Upper lobe of left lung (tissue), 6 donors: Measurements from ENCODE around the gene PNO1. TPM values are rescaled to one million over a fixed set of nuclear protein-coding genes. Genes with fewer than 3 reads are reported as not detected.

ENCODE experiments used
- ATAC-seq, 2 donors: fragments of 200-7000 bp; cut with Tn5 transposase; one replicate each; pipeline ENCODE4 v1.9.1; 2022; ENCODE audit warnings: mild to moderate bottlenecking in 2 of 2, moderate library complexity in 2 of 2; ENCODE audit not compliant: low FRiP score in 2 of 2
- DNase-seq, 2 donors: peaks; one replicate each; pipeline ENCODE4 v3.0.0-alpha.2; 2019 to 2020
- H3K27ac ChIP-seq, 4 donors: fragments of 200-600 bp; sonication (generic); one replicate each; pipeline ENCODE4 v1.5.1; 2016 to 2019
- H3K27me3 ChIP-seq, 4 donors: fragments of 200-600 bp; sonication (generic); one replicate each; pipeline ENCODE4 v1.5.1; 2017 to 2019
- H3K36me3 ChIP-seq, 4 donors: fragments of 200-600 bp; sonication (generic); one replicate each; pipeline ENCODE4 v1.5.1; 2016 to 2019
- H3K4me1 ChIP-seq, 4 donors: fragments of 200-600 bp; sonication (generic); one replicate each; pipeline ENCODE4 v1.5.1; 2018 to 2019
- H3K4me3 ChIP-seq, 4 donors: fragments of 200-600 bp; sonication (generic); one replicate each; pipeline ENCODE4 v1.5.1; 2017 to 2019; ENCODE audit warnings: mild to moderate bottlenecking in 2 of 4, moderate library complexity in 1 of 4
- H3K9me3 ChIP-seq, 4 donors: fragments of 200-600 bp; sonication (generic); one replicate each; pipeline ENCODE4 v1.5.1; 2018 to 2019
- CTCF ChIP-seq, 6 experiments: fragments of 450-650 bp in 4 of 6; fragments of 200-600 bp in 2 of 6; sonication (generic) in 2 of 6; IDR thresholded peaks; one replicate each; pipeline ENCODE4 v1.5.1; 2016 to 2019; ENCODE audit warnings: antibody characterized with exemption in 6 of 6
- EP300 ChIP-seq, 4 donors: sonication (generic); formaldehyde crosslinking; IDR thresholded peaks; one replicate each; pipeline ENCODE4 v1.5.1; 2017; ENCODE audit warnings: antibody characterized with exemption in 4 of 4, control low read depth in 2 of 4
- POLR2A ChIP-seq, 4 donors: fragments of 450-650 bp; IDR thresholded peaks; one replicate each; pipeline ENCODE4 v1.5.1; 2016 to 2017; ENCODE audit warnings: antibody characterized with exemption in 4 of 4, mild to moderate bottlenecking in 2 of 4
- POLR2AphosphoS5 ChIP-seq, 2 donors: sonication (generic); formaldehyde crosslinking; IDR thresholded peaks; one replicate each; pipeline ENCODE4 v1.5.1; 2017; ENCODE audit warnings: antibody characterized with exemption in 2 of 2
- WGBS, 2 donors: methylation state at CpG; one replicate each; pipeline ENCODE4 v1.1.5; 2017 to 2018; 5-methylcytosine and 5-hydroxymethylcytosine counted together
- total RNA-seq, 6 donors: library from RNA; depleted of rRNA in 4 of 6; stranded (reverse); fragments of >200 nt in 4 of 6; gene quantifications; one replicate each; pipeline versions ENCODE4 v1.1.0 to v1.2.1, GENCODE V29; 2016 to 2021
- donor health status: DM: no; HTN: no; CAD: no; lungs with moderate emphysema.
- donor health status: DM: no; HTN: yes; CAD: no; lungs with severe emphysema.

Gene PNO1
- total RNA-seq, 6 donors from 2014 or later, result 7.2 to 28.1 (median 13.6) TPM

- no peaks in the 10 kb centered on the region for H3K27me3 ChIP-seq
- peak overlapping the region in 1 of 4 donors; percentile 55 for H3K27ac ChIP-seq
- H3K36me3 ChIP-seq, result no peaks in the 10 kb centered on the region
- ATAC-seq (no peak), DNase-seq (no peak)
- WGBS, 2 donors, result 46 to 47% methylated on average over 3 of the region's 3 CpGs
- H3K9me3 ChIP-seq, result no peaks in the 10 kb centered on the region
- TF ChIP-seq POLR2AphosphoS5 (IDR thresholded peaks at IDR 0.05) (no peak), POLR2A (IDR thresholded peaks at IDR 0.05) (no peak), CTCF (IDR thresholded peaks at IDR 0.05) (no peak), EP300 (IDR thresholded peaks at IDR 0.05) (no peak)
- peaks cover 6 to 28% (median 17%) of the 10 kb centered on the region in 4 donors for H3K4me1 ChIP-seq
- no peak overlapping the region for H3K4me3 ChIP-seq
Observed at GRCh38 chr2:68152681-68153347, 4.9 kb upstream of the PNO1 start.

- peaks cover 0 to 6% (median under 1%) of the 10 kb centered on the region in 4 donors for H3K36me3 ChIP-seq
- 94 to 97% methylated on average over 7 of the region's 7 CpGs for WGBS, 2 donors
- H3K27ac ChIP-seq, result no peak overlapping the region
- no peak for DNase-seq
- H3K27me3 ChIP-seq, result no peaks in the 10 kb centered on the region
- H3K9me3 ChIP-seq, result no peaks in the 10 kb centered on the region
- ATAC-seq, result no peak
- TF ChIP-seq EP300 (IDR thresholded peaks at IDR 0.05) (no peak), POLR2AphosphoS5 (IDR thresholded peaks at IDR 0.05) (no peak), POLR2A (IDR thresholded peaks at IDR 0.05) (no peak), CTCF (IDR thresholded peaks at IDR 0.05) (no peak)
- no peak overlapping the region for H3K4me3 ChIP-seq
- H3K4me1 ChIP-seq, result peaks cover 22 to 45% (median 31%) of the 10 kb centered on the region in 4 donors
Observed at GRCh38 chr2:68155618-68156017, 2.1 kb upstream of the PNO1 start.

GRCh38 chr2:68156419-68156818 is 1.3 kb upstream of the PNO1 start:
- Histone ChIP-seq H3K27me3 (no peaks in the 10 kb centered on the region), H3K36me3 (peaks cover 0 to 14% (median 5%) of the 10 kb centered on the region in 4 donors), H3K4me3 (peak overlapping the region; percentile 73 to 97 (median 90)), H3K9me3 (no peaks in the 10 kb centered on the region), H3K4me1 (peaks cover 22 to 45% (median 29%) of the 10 kb centered on the region in 4 donors), H3K27ac (peak overlapping the region; percentile 89 to 96 (median 92))
- DNase-seq (no peak), ATAC-seq (no peak)
- 11 to 12% methylated on average over 3 of the region's 3 CpGs for WGBS, 2 donors
- TF ChIP-seq CTCF (IDR thresholded peaks at IDR 0.05) (no peak), EP300 (IDR thresholded peaks at IDR 0.05) (no peak)

- peak; percentile 60 to 65 for ATAC-seq
- 0 to 2% methylated on average over 19 to 23 of the region's 28 CpGs for WGBS, 2 donors
- Histone ChIP-seq H3K27me3 (no peaks in the 10 kb centered on the region), H3K4me3 (peak overlapping the region; percentile 73 to 97 (median 90)), H3K27ac (peak overlapping the region; percentile 89 to 96 (median 92)), H3K4me1 (peaks cover 22 to 45% (median 28%) of the 10 kb centered on the region in 4 donors), H3K9me3 (no peaks in the 10 kb centered on the region), H3K36me3 (peaks cover 3 to 20% (median 5%) of the 10 kb centered on the region in 4 donors)
- DNase-seq, result peak in 1 of 2 donors; percentile 80
- TF ChIP-seq POLR2AphosphoS5 (IDR thresholded peaks at IDR 0.05) (no peak), EP300 (IDR thresholded peaks at IDR 0.05) (no peak), POLR2A (IDR thresholded peaks at IDR 0.05) (no peak), CTCF (IDR thresholded peaks at IDR 0.05) (no peak)
Observed at GRCh38 chr2:68157002-68157401, 686 bp upstream of the PNO1 start.

GRCh38 chr2:68158134-68158447 is 403 bp downstream of the PNO1 start:
- peaks cover 3 to 31% (median 11%) of the 10 kb centered on the region in 4 donors for H3K36me3 ChIP-seq
- H3K27ac ChIP-seq, result peak overlapping the region; percentile 89 to 96 (median 92)
- no peak for ATAC-seq
- H3K4me3 ChIP-seq, result peak overlapping the region; percentile 77 to 97 (median 90)
- WGBS, 2 donors, result 2 to 6% methylated on average over 1 to 7 of the region's 7 CpGs
- no peaks in the 10 kb centered on the region for H3K27me3 ChIP-seq
- no peak for DNase-seq
- peaks cover 15 to 37% (median 25%) of the 10 kb centered on the region in 4 donors for H3K4me1 ChIP-seq
- no peak for TF ChIP-seq EP300 (IDR thresholded peaks at IDR 0.05)
- no peak for TF ChIP-seq CTCF (IDR thresholded peaks at IDR 0.05)
- peak in 1 of 4 donors; percentile 2 for TF ChIP-seq POLR2A (IDR thresholded peaks at IDR 0.05)
- H3K9me3 ChIP-seq, result no peaks in the 10 kb centered on the region
